RWPE2 (cell line): ENCODE results near the gene GNG11.

ENCODE experiments used
- ATAC-seq: fragments of 200-7000 bp; cut with Tn5 transposase; 3 replicates; pipeline ENCODE4 v1.9.1; 2021; ENCODE audit warnings: low read depth
- DNase-seq: peaks from one replicate; pipeline ENCODE4 v3.0.0-alpha.2; 2020; ENCODE audit warnings: low spot score
- H3K27ac ChIP-seq: fragments of 450-650 bp; 2 replicates; pipeline ENCODE4 v1.5.1; 2017; ENCODE audit warnings: mild to moderate bottlenecking; ENCODE audit not compliant: poor library complexity, severe bottlenecking
- H3K27me3 ChIP-seq: fragments of 250-450 bp; sonication (Bioruptor Pico); 2 replicates; pipeline ENCODE4 v1.5.1; 2021; ENCODE audit warnings: mild to moderate bottlenecking, moderate library complexity; ENCODE audit not compliant: insufficient read depth, poor library complexity, severe bottlenecking
- H3K36me3 ChIP-seq: fragments of 250-450 bp; sonication (Bioruptor Pico); 2 replicates; pipeline ENCODE4 v1.5.1; 2020; ENCODE audit warnings: low read depth, mild to moderate bottlenecking, moderate library complexity
- H3K4me1 ChIP-seq: fragments of 250-450 bp; sonication (Bioruptor Pico); 2 replicates; pipeline ENCODE4 v1.5.1; 2021; ENCODE audit warnings: mild to moderate bottlenecking, moderate library complexity; ENCODE audit not compliant: insufficient read depth, poor library complexity, severe bottlenecking
- H3K4me3 ChIP-seq: fragments of 250-450 bp; sonication (Bioruptor Pico); 2 replicates; pipeline ENCODE4 v1.5.1; 2021; ENCODE audit warnings: mild to moderate bottlenecking, moderate library complexity; ENCODE audit not compliant: severe bottlenecking
- H3K9me3 ChIP-seq: fragments of 250-450 bp; sonication (Bioruptor Pico); 2 replicates; pipeline ENCODE4 v1.5.1; 2021; ENCODE audit warnings: mild to moderate bottlenecking, moderate library complexity; ENCODE audit not compliant: severe bottlenecking
- CTCF ChIP-seq: fragments of 450-650 bp; IDR thresholded peaks from one replicate; pipeline ENCODE4 v1.5.1; 2017; ENCODE audit warnings: mild to moderate bottlenecking, moderate library complexity; ENCODE audit not compliant: poor library complexity, severe bottlenecking

The GNG11 gene

GRCh38 chr7:93964813-93965212 is 43.3 kb downstream of the GNG11 start:
- no peak overlapping the region for H3K4me3 ChIP-seq
- H3K36me3 ChIP-seq, result no peaks in the 10 kb centered on the region
- no peak for TF ChIP-seq CTCF
- H3K4me1 ChIP-seq, result no peaks in the 10 kb centered on the region
- no peak overlapping the region for H3K27ac ChIP-seq
- DNase-seq (no peak), ATAC-seq (no peak)
- peaks cover 1% of the 10 kb centered on the region for H3K9me3 ChIP-seq
- H3K27me3 ChIP-seq, result no peaks in the 10 kb centered on the region

GRCh38 chr7:93968911-93969620 is 47.5 kb downstream of the GNG11 start:
- no peak overlapping the region for H3K4me3 ChIP-seq
- H3K9me3 ChIP-seq, result no peaks in the 10 kb centered on the region
- H3K36me3 ChIP-seq, result no peaks in the 10 kb centered on the region
- H3K4me1 ChIP-seq, result no peaks in the 10 kb centered on the region
- H3K27ac ChIP-seq, result no peak overlapping the region
- no peak for DNase-seq
- no peak for TF ChIP-seq CTCF
- H3K27me3 ChIP-seq, result no peaks in the 10 kb centered on the region
- no peak for ATAC-seq

- H3K4me3 ChIP-seq, result no peak overlapping the region
- no peak for DNase-seq
- TF ChIP-seq CTCF, result no peak
- H3K4me1 ChIP-seq, result no peaks in the 10 kb centered on the region
- no peaks in the 10 kb centered on the region for H3K36me3 ChIP-seq
- H3K9me3 ChIP-seq, result no peaks in the 10 kb centered on the region
- H3K27me3 ChIP-seq, result no peaks in the 10 kb centered on the region
- H3K27ac ChIP-seq, result no peak overlapping the region
- no peak for ATAC-seq
Observed at GRCh38 chr7:93972029-93972725, 50.6 kb downstream of the GNG11 start.

- H3K4me1 ChIP-seq, result no peaks in the 10 kb centered on the region
- no peak for TF ChIP-seq CTCF
- no peaks in the 10 kb centered on the region for H3K36me3 ChIP-seq
- DNase-seq (no peak), ATAC-seq (no peak)
- no peaks in the 10 kb centered on the region for H3K27me3 ChIP-seq
- no peak overlapping the region for H3K27ac ChIP-seq
- no peak overlapping the region for H3K4me3 ChIP-seq
- H3K9me3 ChIP-seq, result no peaks in the 10 kb centered on the region
Observed at GRCh38 chr7:93973134-93973533, 51.6 kb downstream of the GNG11 start.
